GM12891 (cell line): ENCODE data around the gene DZIP3.

Experiments
- POLR2A ChIP-seq: IDR thresholded peaks from 2 replicates; pipeline ENCODE4 v1.6.1; 2011; ENCODE audit warnings: low read depth, low read length, control low read depth
- POLR2AphosphoS5 ChIP-seq: IDR thresholded peaks from 2 replicates; pipeline ENCODE4 v1.6.1; 2011; ENCODE audit warnings: low read depth, low read length, control low read depth

DNA sequence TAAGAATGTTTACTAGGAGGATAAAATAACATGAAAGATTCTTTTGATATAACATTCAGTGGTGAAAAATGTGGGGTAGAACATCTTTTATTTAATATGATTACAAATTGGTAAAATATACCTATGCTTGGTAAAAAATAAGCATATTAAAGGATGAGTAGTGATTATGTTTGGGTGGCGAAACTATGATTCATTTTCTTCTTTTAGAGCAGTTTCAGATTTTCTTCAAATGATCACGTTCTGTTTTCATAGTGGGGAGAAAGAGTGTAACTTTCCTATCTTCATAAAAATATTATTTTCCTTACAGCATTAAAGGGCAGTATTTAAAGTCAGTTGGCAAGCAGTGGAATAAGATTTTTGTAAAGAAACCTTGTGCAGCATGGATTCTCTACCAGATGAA is 15.5 kb downstream of the DZIP3 start:
- TF ChIP-seq POLR2AphosphoS5 (no peak), POLR2A (no peak)
